C4-2B (cell line): ENCODE results near the gene HMMR.

Experiments
- ZFX ChIP-seq: fragments of 450-650 bp; IDR thresholded peaks from 2 replicates; pipeline ENCODE4 v1.6.1; 2017
- TF ChIP-seq, protein P1 (sequence below): fragments of 450-650 bp; conservative IDR thresholded peaks from 2 replicates; pipeline ENCODE4 v1.5.1; 2017; ENCODE audit warnings: mild to moderate bottlenecking

- TF ChIP-seq ZFX: no peak
- TF ChIP-seq, protein P1, sequence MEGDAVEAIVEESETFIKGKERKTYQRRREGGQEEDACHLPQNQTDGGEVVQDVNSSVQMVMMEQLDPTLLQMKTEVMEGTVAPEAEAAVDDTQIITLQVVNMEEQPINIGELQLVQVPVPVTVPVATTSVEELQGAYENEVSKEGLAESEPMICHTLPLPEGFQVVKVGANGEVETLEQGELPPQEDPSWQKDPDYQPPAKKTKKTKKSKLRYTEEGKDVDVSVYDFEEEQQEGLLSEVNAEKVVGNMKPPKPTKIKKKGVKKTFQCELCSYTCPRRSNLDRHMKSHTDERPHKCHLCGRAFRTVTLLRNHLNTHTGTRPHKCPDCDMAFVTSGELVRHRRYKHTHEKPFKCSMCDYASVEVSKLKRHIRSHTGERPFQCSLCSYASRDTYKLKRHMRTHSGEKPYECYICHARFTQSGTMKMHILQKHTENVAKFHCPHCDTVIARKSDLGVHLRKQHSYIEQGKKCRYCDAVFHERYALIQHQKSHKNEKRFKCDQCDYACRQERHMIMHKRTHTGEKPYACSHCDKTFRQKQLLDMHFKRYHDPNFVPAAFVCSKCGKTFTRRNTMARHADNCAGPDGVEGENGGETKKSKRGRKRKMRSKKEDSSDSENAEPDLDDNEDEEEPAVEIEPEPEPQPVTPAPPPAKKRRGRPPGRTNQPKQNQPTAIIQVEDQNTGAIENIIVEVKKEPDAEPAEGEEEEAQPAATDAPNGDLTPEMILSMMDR: no peak
Measured at GRCh38 chr5:163448491-163448890, 11.9 kb upstream of the HMMR start.
